Keratinocyte (primary cell): ENCODE measurements around the gene ZFP14. TPM values are rescaled to one million over a fixed set of nuclear protein-coding genes. Genes with fewer than 3 reads are reported as not detected.

ENCODE experiments used
- DNase-seq: peaks from one replicate; pipeline ENCODE4 v3.0.0-alpha.2; 2011; ENCODE audit warnings: low read depth, missing footprints, low spot score
- FAIRE-seq: peaks from 2 replicates; lab custom pipeline; 2011; peaks lifted over from hg19 to GRCh38; lab: Jason Lieb, UNC
- H2AFZ ChIP-seq: 2 replicates; pipeline ENCODE4 v1.6.0; 2012; ENCODE audit warnings: low read length, control low read depth, inconsistent platforms; ENCODE audit not compliant: control insufficient read depth
- H3K27ac ChIP-seq: 2 replicates; pipeline ENCODE4 v1.5.1; 2011; ENCODE audit warnings: low read length; ENCODE audit not compliant: control insufficient read depth, insufficient read depth
- H3K27me3 ChIP-seq: 3 replicates; pipeline ENCODE4 v1.6.0; 2011; ENCODE audit warnings: low read length; ENCODE audit not compliant: control insufficient read depth, insufficient read depth; ENCODE audit errors: extremely low read depth
- H3K36me3 ChIP-seq, 2 experiments: 2 replicates in 1 of 2; 3 replicates in 1 of 2; pipeline ENCODE4 v1.5.1; 2011; ENCODE audit warnings: low read length in 2 of 2, mild to moderate bottlenecking in 1 of 2; ENCODE audit not compliant: control insufficient read depth in 2 of 2, insufficient read depth in 2 of 2; ENCODE audit errors: extremely low read depth in 1 of 2
- H3K4me1 ChIP-seq: 3 replicates; pipeline ENCODE4 v1.5.1; 2011; ENCODE audit warnings: low read length; ENCODE audit not compliant: control insufficient read depth, insufficient read depth; ENCODE audit errors: extremely low read depth
- H3K4me2 ChIP-seq: 3 replicates; pipeline ENCODE4 v1.6.0; 2011; ENCODE audit warnings: low read depth, low read length; ENCODE audit not compliant: control insufficient read depth, insufficient read depth; ENCODE audit errors: extremely low read depth
- H3K4me3 ChIP-seq, 3 experiments: fragments of 200-600 bp in 1 of 3; sonication (generic) in 1 of 3; 2 replicates in 2 of 3; 3 replicates in 1 of 3; pipeline ENCODE4 v1.5.1; 2011 to 2016; ENCODE audit warnings: low read length in 3 of 3, mild to moderate bottlenecking in 3 of 3, control low read depth in 2 of 3, inconsistent platforms in 1 of 3, low read depth in 1 of 3, mixed read lengths in 1 of 3, mixed run types in 1 of 3, moderate library complexity in 1 of 3; ENCODE audit not compliant: control insufficient read depth in 2 of 3, insufficient read depth in 2 of 3; ENCODE audit errors: extremely low read depth in 1 of 3
- H3K79me2 ChIP-seq: 2 replicates; pipeline ENCODE4 v1.6.0; 2012; ENCODE audit warnings: low read length; ENCODE audit not compliant: control insufficient read depth, insufficient read depth
- H3K9ac ChIP-seq: 3 replicates; pipeline ENCODE4 v1.6.0; 2011; ENCODE audit warnings: low read length; ENCODE audit not compliant: control insufficient read depth, insufficient read depth; ENCODE audit errors: extremely low read depth
- H3K9me1 ChIP-seq: 3 replicates; pipeline ENCODE4 v1.6.0; 2011; ENCODE audit warnings: low read length; ENCODE audit not compliant: control insufficient read depth, insufficient read depth; ENCODE audit errors: extremely low read depth
- H3K9me3 ChIP-seq: 2 replicates; pipeline ENCODE4 v1.5.1; 2012; ENCODE audit warnings: low read depth, low read length; ENCODE audit not compliant: control insufficient read depth
- H4K20me1 ChIP-seq: 3 replicates; pipeline ENCODE4 v1.6.0; 2011; ENCODE audit warnings: low read length; ENCODE audit not compliant: control insufficient read depth, insufficient read depth; ENCODE audit errors: extremely low read depth
- EZH2 ChIP-seq: IDR thresholded peaks from one replicate; pipeline ENCODE4 v1.6.1; 2012; ENCODE audit warnings: inconsistent platforms, mild to moderate bottlenecking, low read length, moderate library complexity
- dilution Hi-C: fragments of 300-500 bp; cut with MboI; formaldehyde crosslinking; loops from one replicate; pipeline ENCODE4 v1.7.0; 2020; ENCODE audit warnings: low sequenced_read_pairs; ENCODE audit not compliant: extremely low pct_ligation_motif_present
- polyA plus RNA-seq, 5 experiments: library from polyadenylated mRNA; depleted of rRNA in 3 of 5; stranded (reverse) in 3 of 5; stranded (forward) in 1 of 5; unstranded in 1 of 5; fragments of >200 nt; gene quantifications; 1 replicate in 1 of 5; 2 replicates in 3 of 5; 3 replicates in 1 of 5; pipeline versions ENCODE4 v1.2.1 to v1.2.3, GENCODE V29; 2011 to 2012; ENCODE audit warnings: missing spikeins in 2 of 5, low read depth in 1 of 5, low replicate concordance in 1 of 5
- TF ChIP-seq, protein P1 (sequence below), 3 experiments: IDR thresholded peaks in 1 of 3; conservative IDR thresholded peaks in 1 of 3; optimal IDR thresholded peaks in 1 of 3; 2 replicates in 2 of 3; 3 replicates in 1 of 3; pipeline versions ENCODE3 to v1.5.1; 2011; ENCODE audit warnings: low read length in 3 of 3, mild to moderate bottlenecking in 3 of 3, moderate library complexity in 2 of 3, control low read depth in 1 of 3, inconsistent platforms in 1 of 3; ENCODE audit not compliant: insufficient read depth in 2 of 3; ENCODE audit errors: extremely low read depth in 1 of 3

The ZFP14 gene
- polyA plus RNA-seq, 1 donor (not counting 4 experiments of a cell fraction or from before 2014, with no cell fraction given), result 0.96 TPM

- H3K4me1 ChIP-seq, result peaks cover 8% of the 10 kb centered on the region
- H3K4me3 ChIP-seq, result peak within 1 kb of the TSS; percentile 52 to 79 (median 68)
- DNase-seq (no peak), FAIRE-seq (no peak)
- peak within 1 kb of the TSS; percentile 49 for H3K27ac ChIP-seq
- H3K79me2 ChIP-seq, result peaks cover 13% of the 10 kb centered on the region
- peak within 1 kb of the TSS; percentile 91 for H2AFZ ChIP-seq
- no peaks in the 10 kb centered on the region for H3K36me3 ChIP-seq
- TF ChIP-seq EZH2, result no peak
- TF ChIP-seq, protein P1, sequence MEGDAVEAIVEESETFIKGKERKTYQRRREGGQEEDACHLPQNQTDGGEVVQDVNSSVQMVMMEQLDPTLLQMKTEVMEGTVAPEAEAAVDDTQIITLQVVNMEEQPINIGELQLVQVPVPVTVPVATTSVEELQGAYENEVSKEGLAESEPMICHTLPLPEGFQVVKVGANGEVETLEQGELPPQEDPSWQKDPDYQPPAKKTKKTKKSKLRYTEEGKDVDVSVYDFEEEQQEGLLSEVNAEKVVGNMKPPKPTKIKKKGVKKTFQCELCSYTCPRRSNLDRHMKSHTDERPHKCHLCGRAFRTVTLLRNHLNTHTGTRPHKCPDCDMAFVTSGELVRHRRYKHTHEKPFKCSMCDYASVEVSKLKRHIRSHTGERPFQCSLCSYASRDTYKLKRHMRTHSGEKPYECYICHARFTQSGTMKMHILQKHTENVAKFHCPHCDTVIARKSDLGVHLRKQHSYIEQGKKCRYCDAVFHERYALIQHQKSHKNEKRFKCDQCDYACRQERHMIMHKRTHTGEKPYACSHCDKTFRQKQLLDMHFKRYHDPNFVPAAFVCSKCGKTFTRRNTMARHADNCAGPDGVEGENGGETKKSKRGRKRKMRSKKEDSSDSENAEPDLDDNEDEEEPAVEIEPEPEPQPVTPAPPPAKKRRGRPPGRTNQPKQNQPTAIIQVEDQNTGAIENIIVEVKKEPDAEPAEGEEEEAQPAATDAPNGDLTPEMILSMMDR (optimal IDR thresholded peaks at IDR 0.05 in 1 of 3, IDR thresholded peaks at IDR 0.05 in 1 of 3, conservative IDR thresholded peaks at IDR 0.05 in 1 of 3; ENCODE audit: extremely low read depth in 1 of 3, insufficient read depth in 2 of 3, low read length in 3 of 3), result no peak
- no peaks in the 10 kb centered on the region for H4K20me1 ChIP-seq
- H3K9ac ChIP-seq, result peak within 1 kb of the TSS; percentile 72
- dilution Hi-C loops, result no loop called here
- H3K9me1 ChIP-seq, result no peaks in the 10 kb centered on the region
- H3K9me3 ChIP-seq, result peaks cover 7% of the 10 kb centered on the region
- H3K27me3 ChIP-seq, result peaks cover 7% of the 10 kb centered on the region
- H3K4me2 ChIP-seq, result peak within 1 kb of the TSS; percentile 72
Measured at GRCh38 chr19:36418287-36419001, 39.4 kb upstream of the ZFP14 start, which contains the start of gene ZFP82. Gene ZFP82 (minus strand): TSS chr19:36418644. CDS start chr19:36409789, 8,855 bp downstream.

DNA sequence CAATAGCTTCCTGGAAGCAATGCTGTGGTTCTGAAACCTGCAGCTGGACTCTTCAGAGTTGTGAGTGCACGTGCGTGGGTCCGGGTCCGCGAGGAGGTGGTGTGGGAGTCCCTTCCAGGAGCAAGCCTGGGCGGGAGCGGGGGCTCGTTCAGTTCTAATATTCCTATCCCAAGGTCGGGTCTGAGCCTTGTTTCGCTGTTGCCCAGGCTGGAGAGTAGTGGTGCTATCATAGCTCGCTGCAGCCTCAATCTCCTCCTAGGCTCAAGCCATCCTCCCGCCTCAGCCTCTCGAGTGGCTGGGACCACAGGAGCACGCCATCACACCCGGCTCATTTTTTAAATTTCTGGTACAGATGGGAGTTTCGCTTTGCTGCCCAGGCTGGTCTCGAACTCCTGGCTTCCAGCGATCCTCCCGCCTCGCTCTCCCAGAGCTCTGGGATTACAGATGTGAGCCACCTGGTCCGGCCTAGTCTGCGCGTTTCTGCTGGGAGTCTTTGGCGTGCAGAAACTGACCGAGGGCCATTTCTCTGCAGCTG lies 38.8 kb upstream of the ZFP14 start:
- H3K36me3 ChIP-seq, result no peaks in the 10 kb centered on the region
- H4K20me1 ChIP-seq, result no peaks in the 10 kb centered on the region
- no peak for DNase-seq
- peak overlapping the region; percentile 52 to 79 (median 68) for H3K4me3 ChIP-seq
- peak overlapping the region; percentile 72 for H3K4me2 ChIP-seq
- peaks cover 13% of the 10 kb centered on the region for H3K79me2 ChIP-seq
- H2AFZ ChIP-seq, result peak overlapping the region; percentile 91
- no peaks in the 10 kb centered on the region for H3K9me1 ChIP-seq
- peaks cover 7% of the 10 kb centered on the region for H3K27me3 ChIP-seq
- no peak for FAIRE-seq
- H3K4me1 ChIP-seq, result peaks cover 8% of the 10 kb centered on the region
- H3K9ac ChIP-seq, result peak overlapping the region; percentile 72
- dilution Hi-C loops, result no loop called here
- no peak for TF ChIP-seq EZH2
- TF ChIP-seq, protein P1 (optimal IDR thresholded peaks at IDR 0.05 in 1 of 3, IDR thresholded peaks at IDR 0.05 in 1 of 3, conservative IDR thresholded peaks at IDR 0.05 in 1 of 3; ENCODE audit: extremely low read depth in 1 of 3, insufficient read depth in 2 of 3, low read length in 3 of 3), result no peak
- H3K9me3 ChIP-seq, result peaks cover 7% of the 10 kb centered on the region
- H3K27ac ChIP-seq, result peak overlapping the region; percentile 49
